Hepatic stellate cell (primary cell): Measurements from ENCODE around the gene GMDS.

Source experiments
- DNase-seq: peaks from one replicate; pipeline ENCODE4 v3.0.0; 2011; ENCODE audit warnings: low spot score

Gene GMDS

DNA sequence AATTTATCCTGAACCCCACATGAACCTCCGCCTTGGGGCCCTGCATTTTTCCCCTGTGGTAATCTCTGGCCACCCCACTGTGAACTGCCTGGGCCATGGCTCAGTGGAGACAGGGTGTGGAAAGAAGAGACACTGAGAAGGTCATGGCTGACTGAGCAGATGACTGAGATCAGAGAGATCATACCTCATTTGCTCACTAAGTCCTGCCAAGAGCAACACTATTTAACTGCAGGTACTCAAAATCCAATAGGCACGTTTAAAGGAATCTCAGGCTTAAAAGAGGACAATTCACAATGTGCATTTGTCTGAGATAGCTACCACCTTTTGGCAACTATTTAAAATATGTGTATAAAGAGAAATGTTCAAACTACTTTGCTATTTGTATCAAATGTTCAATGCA, 305.0 kb downstream of the GMDS start:
- DNase-seq, result no peak

DNA sequence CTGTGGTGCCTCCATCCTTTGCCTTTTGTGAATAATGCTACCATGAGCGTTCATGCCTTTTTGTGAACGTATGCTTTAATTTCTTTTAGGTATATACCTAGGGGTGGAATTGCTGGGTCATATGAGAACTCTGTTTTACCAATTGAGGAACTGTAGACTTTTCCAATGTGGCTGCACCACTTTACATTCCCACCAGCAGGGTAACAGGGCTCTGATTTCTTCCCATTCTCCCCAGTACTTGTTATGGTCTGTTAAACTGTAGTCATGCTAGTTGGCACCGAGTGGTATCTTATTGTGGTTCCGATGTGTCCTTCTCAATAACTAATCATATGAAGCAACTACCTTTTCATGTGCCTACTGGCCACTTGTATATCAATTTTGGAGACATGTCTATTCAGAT, 312.1 kb downstream of the GMDS start:
- no peak for DNase-seq

DNA sequence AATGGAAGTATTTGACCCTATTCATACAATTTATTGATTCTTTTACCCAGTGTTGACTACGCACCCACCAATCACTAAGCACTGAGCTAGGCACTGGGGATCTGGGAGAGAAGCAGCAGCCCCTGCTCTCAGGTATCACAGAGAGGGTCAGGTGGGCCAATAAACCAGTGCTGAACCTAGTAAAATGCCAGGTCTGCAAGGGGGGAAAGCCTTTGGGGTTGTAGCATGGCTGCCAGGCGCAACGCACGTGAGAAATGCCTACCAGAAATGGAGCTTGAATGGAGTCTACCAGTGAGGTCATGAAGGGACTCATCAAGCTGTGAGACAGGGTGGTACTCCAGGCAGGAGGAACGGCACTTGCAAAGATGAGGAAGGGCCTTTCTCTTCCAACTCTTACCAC, 313.6 kb downstream of the GMDS start:
- DNase-seq, result no peak

DNA sequence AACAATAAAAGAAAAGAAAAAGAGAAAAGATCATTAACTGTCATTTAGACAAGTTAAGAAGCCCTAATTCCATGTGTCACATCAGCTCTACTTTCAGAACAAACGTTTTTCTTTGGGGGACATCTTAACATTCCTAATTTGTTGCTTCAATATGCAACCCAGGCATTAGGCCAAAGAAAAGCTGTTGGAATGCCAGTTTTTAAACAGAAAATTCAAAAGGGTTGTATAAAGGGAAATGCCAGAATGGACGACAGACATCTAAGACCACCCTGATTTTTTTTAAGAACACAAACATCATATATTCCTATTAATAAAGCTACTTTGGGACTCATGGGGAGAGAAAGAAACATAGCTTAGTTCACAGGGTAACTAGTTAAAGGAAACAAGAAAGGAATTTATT, 315.0 kb downstream of the GMDS start:
- DNase-seq, result no peak

DNA sequence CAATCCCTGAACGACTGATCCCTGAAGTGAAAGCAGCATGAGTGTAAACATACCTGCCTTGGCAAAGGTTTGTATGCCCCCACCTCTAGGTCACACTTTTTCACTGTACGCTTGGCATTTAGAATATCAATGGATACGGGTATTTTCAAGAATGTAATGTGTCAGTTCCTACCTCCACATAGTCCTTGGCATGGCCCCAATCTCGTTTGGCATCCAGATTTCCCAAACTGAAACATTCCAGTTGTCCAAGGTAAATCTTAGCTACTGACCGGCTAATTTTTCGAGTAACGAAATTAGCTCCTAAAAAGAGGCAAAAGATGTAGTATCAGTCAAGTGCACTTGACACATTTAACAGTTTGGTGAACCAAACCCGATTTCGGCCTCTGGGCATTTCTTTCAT, 315.5 kb downstream of the GMDS start:
- no peak for DNase-seq

DNA sequence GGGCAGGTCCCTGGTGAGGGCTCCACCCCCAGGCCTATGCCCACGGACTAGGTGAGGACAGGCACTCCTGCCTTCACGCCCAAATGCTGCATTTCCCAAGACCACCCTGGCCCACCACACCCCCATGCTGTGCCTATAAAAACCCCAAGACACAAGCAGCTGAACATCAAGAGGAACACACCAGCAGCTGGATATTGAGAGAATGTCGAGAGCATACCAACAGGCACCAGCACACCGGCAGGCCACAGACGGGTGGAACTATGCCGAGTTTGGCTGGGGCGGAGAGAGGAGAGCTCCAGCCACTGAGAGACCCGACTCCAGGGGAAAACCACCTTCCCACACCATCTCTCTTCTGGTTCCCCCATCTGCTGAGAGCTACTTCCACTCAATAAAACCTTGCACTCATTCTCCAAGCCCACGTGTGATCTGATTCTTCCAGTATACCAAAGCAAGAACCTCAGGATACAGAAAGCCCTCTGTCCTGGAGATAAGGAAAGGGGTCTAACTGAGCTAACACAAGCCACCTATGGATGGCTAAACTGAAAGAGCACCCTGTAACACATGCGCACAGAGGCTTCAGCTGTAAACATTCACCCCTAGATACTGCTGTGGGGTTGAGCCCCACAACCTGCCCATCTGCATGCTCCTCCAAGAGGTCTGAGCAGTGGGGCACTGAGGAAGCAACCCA, 319.5 kb downstream of the GMDS start:
- DNase-seq, result no peak

DNA sequence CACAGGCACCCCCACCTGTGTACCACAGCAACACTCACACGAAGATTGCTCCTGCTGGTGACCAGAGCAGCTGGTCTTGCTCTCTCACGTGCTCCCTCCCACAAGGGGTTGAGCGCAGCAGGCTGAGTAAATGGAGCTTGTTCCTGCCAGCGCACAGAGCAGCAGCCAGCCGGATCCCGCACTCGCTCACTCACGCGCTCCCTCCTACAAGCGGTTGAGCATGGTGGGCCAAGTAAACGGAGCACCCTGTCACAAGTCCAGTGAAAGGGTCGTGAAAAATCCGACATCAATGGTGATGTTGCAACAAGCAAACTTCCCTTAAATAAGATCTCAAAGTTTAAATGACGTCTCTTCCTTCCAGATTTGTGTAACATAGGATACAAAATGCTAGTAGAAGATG, 322.0 kb downstream of the GMDS start:
- no peak for DNase-seq

DNA sequence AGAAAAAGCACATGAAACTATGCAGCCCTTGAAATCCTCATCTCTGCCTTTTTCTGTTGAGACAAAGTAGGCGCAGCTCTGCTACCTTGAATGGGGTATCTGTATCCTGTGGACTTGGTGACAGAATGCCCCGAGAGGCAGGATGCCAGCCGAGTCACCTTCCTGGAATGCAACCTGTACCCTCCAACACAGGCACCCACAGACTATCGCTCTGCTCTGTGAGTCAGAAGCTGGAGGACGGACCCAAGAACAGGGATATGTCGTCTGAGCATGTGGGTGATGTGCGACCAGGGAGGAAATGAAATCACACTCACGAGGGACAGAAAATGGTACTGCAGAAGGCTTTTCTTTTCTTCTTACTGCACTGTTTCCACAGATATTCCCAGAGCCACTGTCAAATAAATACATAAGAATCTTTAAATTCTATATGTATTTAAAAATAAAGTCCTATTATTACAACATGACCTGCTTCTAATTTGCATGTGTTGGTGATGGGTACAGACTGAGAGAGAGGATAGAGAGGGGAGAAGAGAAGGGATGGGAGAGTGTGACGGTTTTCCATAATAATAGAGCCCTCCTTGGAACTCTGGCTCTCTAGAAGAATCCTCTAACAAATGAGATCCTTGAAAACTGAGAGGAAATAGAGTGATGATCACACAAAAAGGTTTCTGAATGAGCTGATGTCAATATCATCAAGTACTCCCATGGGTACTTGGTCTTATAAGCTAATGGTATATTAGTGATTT, 327.6 kb downstream of the GMDS start:
- peak; percentile 74 for DNase-seq

DNA sequence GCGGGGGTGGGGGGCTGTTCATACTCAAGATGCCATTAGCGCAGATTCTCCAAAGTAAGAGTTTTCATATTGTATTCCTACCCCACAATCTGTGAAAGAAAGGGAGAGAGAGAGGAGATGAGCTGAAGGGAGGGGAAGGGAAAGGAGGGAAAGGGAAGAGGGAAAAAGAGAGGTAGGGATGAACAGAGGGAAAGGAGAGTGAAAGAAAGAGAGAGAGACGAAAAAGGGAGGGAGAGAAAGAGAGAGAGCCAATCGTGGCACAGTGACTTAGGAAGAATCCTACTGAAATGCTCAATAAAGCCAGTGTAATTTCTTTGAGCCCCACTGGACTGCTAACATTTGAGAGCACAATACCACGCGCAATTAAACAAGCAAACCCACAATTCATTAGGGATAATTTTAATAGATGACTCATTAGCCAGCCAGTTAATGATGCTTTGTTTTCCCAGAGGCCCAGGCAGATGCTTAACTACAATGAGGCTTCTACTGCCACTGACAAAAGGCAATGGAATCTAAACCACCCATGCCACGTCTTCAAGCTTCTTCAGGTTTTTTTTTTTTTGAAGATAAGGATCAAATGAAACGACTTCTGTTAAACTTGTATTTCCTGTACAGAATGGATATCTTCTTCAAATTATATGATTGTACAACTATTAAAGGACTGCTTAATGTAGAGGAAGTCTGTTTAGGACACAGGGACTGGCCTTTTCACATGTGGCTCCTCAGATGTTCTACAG, 328.9 kb downstream of the GMDS start:
- peak; percentile 28 for DNase-seq

DNA sequence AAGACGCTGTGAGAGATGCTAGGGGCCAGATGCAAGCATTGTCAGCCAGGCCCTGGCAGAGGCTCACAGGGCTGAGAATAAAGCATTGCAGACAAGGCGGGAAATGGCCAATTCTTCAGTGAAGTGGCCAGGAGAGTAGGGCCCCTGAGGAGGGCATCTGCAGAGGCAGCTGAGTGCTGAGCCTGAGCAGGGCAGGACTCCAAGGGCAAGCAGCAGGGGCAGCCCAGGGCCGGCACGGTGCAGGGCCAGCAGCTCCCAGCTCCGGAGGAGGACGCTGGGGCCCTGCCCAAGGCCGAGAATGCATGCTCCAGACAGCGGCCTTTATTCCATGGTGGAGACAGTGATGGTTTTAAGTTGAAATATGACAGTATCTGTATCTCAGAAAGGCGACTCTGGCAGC, 330.2 kb downstream of the GMDS start:
- no peak for DNase-seq

DNA sequence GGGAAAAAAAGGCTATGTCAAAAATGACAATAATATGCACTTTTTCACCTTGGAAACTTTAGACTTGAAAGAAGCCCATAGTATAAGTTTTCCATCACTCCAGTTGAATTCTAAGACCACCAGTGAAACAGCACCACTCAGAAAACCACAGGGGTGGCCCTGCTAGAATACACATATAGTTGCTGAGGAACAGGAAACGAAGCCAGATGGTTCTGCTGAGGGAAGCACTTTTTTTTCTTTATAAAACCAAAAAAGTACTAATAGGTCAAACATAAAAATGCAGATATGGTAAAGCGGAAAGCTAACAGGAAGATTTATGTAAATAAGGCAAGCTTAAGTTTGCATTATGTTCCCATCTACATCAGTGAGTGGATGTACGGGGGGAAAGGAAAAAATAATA, 331.8 kb downstream of the GMDS start:
- DNase-seq, result no peak

DNA sequence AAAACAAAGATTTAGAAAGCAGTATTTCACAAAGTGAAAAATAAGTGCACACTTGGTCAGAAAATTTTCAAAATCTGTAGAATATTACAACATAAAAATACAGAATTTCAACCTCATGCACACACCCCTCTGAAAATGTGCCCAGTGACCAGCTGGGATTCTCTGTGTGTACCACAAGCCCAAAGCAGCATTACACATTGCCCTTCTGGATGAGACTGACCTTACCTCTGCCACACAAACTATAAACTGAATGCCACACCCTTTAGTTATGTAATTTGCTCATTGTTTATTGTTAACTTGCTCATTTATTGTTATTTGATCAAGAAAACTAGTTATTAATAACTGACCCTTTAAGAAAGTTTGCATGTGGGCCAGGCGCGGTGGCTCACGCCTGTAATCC, 332.7 kb downstream of the GMDS start:
- DNase-seq, result no peak

DNA sequence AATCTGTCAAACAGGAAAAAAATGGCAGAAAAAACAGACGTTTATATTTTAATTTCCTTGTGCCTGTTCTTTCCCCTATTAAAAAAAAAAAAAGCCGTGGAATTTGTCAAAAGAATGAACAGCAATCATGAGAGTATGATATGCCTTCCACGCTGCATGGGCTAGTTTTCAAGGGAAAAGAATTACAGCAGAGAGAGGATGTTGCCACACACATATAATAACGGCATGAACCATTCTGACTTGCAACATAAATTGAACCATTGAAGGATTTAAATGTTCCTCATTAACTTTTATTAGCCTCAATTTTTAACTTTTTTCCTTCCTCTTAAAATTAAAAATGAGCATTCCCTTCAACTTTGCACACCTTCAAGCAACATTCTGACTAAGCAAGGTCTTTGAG, 333.9 kb downstream of the GMDS start:
- DNase-seq, result peak; percentile 35

DNA sequence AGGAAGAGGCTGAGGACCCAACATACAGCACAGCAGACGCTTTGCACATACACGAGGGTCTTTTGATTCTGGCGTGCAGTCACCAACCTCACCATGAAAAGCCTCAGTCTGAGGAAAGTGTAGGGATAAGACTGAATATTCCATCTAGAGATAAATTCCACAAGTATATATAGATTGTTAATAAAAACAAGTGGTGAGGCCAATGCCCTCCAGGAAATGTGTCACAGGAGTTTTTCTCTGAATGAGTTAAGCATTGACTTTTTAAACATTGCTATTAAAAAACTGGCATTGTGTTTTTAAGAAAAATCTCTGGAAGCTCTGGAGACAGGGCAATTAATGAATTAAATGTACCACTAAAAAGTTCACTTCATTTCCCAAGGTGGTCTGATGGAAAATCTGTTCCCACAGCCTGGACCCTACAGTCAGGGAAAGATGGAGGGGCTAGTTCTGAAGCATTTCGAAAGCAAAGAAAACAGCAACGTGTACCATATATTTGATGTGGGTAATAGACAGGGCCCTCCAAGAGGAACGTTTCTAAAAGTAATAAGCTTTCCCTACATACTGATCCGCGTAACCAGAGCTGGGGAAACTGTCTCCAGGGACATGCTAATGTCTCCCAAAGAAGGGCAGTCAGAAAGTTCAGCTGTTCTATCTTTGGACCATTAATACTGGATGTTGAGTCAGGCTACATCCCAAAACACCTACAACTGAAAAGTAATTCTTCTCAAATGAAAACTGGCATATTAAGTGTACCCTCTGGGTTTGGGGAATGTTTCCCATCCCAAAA, 334.6 kb downstream of the GMDS start:
- DNase-seq, result peak; percentile 27

DNA sequence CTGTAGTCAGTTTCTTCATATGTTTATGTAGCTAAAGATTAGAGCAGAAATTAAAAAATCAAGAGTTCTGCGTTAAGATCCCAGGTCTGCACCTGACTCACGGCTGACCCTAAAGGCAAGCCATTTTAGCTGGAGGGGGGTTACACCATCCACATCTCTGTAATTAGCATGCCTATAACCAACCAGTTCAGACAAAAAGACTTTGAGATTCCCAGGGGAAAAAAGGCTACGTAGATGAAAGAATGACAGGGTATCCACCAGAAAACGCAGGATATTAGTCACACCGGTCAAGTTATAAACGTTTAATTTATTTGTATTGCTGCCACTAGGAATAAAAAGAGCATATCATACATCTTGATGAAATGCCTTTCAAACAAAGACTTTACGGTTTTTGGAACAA, 336.6 kb downstream of the GMDS start:
- peak; percentile 25 for DNase-seq

DNA sequence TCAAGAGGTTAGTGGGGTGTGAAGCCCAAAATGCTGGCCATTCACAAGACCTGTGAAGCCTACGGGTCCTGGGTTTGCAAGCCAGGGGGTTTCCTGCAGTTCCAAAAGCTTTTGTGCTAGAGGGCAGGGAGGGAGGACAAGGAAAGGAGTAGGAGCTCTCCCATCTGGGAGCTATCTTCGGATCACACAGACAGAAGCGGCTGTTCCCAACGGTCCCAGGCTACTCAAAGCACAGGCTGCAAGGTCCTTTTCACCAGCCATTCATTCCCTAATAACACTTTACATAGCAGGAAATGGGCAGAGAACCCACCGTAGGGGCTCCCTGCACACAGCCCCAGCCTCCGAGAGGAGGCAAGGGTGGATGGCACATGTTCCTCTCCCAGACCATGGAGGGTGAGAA, 338.8 kb downstream of the GMDS start:
- no peak for DNase-seq

DNA sequence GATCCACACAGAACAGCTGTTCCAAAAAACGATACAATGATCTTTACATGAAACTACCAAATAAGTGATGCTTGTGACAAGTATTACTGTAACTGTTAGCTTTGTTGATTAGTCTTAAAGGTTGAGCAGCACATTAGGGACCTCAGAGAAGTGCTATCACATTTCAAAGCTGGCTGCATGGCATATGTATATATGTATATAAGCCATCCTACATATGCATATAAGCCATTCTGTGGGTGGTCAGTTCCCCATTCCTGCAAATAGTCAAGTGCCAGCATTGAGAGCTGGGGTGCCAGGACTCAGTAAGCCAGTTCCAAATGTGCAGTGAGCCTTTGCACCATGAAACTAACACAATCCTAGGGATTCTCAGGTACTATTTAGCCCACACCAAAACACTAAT, 339.4 kb downstream of the GMDS start:
- no peak for DNase-seq

DNA sequence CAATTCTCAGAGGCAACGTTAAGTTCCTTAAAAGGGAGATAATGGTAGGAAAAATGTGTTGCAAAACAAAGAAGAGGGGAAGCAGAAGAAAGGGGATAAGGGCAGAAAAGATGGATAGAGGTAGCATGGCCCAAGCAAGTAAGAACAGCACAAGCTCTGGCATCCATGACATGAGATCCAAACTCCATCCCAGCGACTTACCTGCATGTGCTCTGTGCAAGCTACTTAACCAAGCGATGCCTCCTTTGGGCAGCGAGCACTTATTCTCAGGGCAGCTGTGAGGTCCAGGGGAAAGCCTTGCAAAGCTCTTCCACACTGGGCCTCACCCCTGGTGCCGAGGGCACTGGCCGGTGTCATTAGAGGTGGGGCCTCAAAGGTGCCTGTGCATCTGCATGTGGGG, 340.5 kb downstream of the GMDS start:
- no peak for DNase-seq

DNA sequence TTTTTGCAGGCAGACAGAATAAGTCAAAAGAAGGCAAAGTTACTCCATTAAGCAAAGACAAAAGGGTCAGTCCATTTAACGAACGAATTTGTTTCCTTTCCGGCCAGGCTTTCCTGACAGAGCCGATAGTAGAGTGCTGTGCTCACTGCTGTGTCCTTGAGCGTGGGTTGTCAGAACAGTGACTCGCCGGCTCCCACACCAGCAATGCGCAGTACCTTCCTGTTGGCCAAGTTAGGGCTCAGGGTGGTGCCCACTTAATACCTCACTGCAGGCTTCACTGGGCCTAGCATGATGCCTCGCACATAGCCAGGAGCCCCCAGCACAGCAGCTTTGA, 341.0 kb downstream of the GMDS start:
- no peak for DNase-seq

DNA sequence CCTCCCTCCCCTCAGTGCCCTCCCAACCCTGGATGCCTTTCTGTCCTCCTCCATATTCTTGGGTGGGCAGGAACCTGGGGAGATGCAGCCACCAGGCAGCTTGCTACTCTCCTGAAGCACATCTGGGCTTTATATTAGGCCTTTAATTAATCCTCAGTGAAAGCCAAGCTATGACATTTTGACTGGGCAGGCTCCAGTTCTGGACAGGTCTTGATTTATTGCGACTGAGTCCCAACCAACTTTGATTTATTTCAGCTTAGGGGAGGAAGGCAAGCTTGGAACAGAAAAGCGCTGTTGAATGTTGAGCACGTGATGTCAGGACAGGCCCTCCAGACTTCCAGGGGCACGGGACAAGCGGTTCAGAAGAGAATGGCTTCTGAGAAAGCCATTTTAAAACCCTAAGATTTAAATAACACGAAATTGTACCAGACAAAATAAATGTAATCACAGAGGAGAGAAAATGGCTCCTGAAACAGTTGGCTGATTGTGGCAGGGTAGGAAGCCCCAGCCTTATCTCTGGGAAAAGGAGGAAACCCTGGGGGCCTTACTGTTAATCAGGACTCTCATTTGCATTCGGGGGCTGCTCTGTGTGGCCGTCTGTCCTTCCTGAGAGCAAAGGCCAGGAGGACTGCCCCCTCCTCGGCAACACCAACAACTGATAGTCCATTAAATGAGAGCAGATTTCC, 341.5 kb downstream of the GMDS start:
- DNase-seq, result no peak

DNA sequence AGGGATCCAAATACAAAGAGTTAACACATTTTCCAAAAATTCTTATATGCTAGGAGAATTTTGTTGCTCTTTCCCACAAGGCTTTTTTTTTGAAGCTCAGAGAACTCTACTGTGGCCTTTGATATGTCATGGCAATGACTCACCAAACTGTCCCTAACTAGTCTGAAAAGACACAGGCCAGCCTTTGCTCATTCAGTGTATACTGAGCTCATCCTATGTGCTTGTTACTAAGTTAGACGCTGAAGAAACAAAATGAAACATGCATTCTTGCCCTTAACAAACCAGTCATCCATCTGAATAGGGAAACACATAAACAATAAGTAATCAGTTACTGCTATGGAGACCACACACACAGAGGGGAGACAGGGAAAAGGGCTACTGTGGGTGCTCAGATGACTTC, 343.8 kb downstream of the GMDS start:
- peak; percentile 76 for DNase-seq

DNA sequence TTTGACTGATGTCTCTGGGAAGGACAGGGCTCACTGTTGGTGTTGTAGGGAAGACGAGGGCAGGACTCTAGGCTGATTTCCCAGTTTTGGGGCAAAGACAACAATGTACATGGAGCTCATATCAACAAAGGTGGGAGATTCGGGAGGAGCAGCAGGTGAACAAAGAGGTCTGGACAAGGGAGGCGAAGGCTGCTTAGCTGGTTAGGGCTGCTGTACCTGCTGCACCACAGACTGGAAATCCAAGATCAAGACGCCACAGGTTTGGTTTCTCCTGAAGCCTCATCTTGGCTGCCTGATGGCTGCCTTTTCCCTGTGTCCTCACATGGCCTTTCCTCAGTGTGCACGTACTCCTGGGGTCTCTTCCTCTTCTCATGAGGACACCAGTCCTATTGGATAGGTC, 348.5 kb downstream of the GMDS start:
- DNase-seq, result no peak
